Posterior cingulate gyrus (tissue), 11 donors: ENCODE data around the gene GLS2.
"Not testable (repeated sequence)": the region's sequence is repeated elsewhere in the genome, so short reads cannot be mapped to it uniquely, and the experiment has no call there.

Experiments
- DNase-seq, 10 donors: peaks; one replicate each; pipeline versions ENCODE4 v3.0.0 to v3.0.0-alpha.2; 2020 to 2021; ENCODE audit warnings: mixed read lengths in 3 of 10
- intact Hi-C: fragments of 100-400 bp; cut with DNase I; formaldehyde crosslinking; loops from one replicate; pipeline ENCODE4 v1.15.1; 2023

GLS2 gene

DNA sequence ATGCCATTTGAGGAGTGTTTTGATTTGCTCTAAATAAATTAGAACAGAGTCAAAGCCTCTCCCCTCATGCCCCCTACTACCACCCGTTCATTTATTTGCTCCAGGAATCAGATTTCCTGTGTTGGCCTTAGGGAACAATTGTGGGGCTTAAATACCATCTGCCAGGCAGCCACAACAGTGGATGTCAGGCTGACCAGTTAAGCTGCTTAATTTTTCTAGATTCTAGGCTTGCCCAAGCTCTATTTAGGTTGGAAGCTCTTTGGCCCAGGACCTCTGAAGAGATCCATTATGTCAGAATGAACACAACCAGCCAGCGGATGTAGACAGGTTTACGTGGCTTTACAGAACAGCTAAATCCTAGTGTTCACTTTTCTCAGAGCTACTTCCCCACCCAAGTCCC is 37.7 kb downstream of the GLS2 start:
- DNase-seq = no peak
- intact Hi-C loops = no loop called here

DNA sequence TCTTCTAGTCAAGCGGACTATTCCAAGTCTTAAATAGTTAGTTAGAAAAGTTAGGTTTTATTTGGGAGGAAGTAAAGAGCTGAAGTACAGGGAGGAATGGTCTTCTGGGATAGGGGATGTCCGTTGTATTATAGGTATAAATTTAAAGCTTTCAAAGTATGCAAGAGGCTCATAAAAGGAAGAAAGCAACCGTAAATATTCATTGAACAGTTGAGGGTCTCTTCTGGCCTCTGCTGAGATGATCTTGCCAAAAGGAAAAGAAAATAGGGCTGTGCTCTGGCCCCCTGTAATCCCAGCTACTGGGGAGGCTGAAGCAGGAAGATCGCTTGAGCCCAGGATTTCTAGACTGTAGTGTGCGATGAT is 38.4 kb downstream of the GLS2 start:
- intact Hi-C loops = loop anchor here (2.0 kb wide), 1 partner anchor 89 kb away; the partner anchor contains the start of gene STAT2

DNA sequence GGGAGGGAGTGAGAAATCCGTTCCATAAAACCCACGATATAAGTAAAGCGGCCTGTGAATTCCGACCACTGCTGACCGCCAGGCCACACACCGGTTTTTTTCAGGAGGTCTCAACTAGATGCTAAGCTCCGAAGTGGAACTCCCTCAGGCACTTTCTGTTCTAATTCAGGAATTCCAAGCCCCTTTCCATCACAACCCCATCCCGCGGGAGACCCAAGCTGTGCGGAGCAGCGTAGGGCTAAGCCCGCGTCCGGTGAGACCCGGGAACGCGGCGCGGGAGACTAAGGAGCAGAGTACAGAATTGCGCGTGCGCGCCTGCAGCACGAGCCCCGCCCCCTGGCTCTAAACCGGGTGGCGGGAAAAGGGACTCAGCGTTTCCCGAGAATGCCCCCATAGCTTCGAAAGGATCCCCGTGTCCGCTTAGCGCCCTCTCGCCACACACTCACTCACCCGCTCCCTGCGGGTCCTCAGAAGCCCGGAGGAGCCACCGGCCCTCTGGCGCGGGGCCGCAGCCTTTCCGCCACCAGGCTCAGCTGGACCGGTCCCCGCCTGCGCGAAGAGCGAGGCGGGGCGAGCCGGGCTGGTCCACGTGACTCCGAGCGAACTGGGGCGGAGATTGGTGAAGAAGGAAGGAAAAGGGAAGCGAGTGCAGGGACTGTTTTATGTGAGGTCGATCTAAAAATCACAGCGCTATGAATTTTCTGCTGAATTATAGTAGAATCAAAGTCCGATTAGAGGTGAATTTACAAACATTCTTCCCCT is 38.9 kb downstream of the GLS2 start, which contains the start of gene TIMELESS:
Gene TIMELESS (minus strand): TSS at position 567 of the 762 bp plus-strand sequence. CDS start 15,256 bp downstream, outside the sequence.
- DNase-seq = peak; percentile 83 to 99 (median 88)
- intact Hi-C loops = loop anchor here (2.0 kb wide), 1 partner anchor 88 kb away; the partner anchor contains the start of gene STAT2

More for the DNA sequence above, 38.4 kb downstream of the GLS2 start:
- DNase-seq = no peak

- intact Hi-C loops, DNase-seq: not testable (repeated sequence)
Observed at GRCh38 chr12:56443208-56443607, 44.8 kb downstream of the GLS2 start.

- DNase-seq = peak in 1 of 10 donors; percentile 19
- intact Hi-C loops = no loop called here
Observed at GRCh38 chr12:56437430-56438176, 50.4 kb downstream of the GLS2 start.

DNA sequence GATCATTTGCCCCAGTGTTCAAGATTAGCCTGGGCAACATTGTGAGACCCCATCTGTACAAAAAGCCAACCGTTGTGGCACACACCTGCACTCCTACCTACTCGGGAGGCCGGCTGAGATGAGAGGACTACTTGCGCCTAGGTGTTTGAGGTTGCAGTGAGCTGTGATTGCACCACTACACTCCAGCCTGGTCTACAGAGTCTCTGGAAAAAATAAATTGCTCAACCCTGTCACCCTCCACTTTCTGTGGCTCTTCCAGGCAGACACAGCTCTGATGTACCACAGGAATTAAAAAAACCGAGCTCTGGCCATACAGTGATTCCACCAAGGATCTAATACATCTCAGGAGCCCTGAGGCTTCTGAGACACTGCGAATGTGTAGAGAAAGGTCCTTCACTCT is 53.1 kb downstream of the GLS2 start:
- DNase-seq = no peak
- intact Hi-C loops = no loop called here

- intact Hi-C loops = no loop called here
Observed at GRCh38 chr12:56431850-56432249, 56.1 kb downstream of the GLS2 start.

GRCh38 chr12:56431288-56431687 is 56.7 kb downstream of the GLS2 start:
- DNase-seq = no peak
- intact Hi-C loops = no loop called here

More at GRCh38 chr12:56431850-56432249, 56.1 kb downstream of the GLS2 start:
- no peak for DNase-seq

DNA sequence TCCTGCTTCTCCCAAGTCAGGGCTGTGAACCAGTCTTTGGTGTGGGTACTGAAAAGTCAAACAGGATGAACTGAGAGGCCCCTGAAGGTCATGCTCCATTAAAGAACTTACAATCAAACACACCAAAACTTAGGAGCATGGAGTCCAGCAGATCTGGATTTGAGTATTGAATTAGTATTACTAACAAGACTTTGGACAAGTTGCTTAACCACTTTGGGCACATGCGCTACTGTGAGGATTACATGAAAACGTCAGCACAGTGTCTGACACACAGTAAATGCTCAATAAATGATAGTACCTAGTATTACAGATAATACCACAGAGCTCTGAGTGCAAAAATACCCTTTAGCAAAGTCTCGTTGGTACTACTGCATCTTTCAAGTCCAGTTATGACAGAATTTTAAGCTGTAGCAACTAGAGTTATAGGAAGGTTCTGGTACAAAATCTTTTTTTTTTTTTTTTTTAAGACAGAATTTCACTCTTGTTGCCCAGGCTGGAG is 62.0 kb downstream of the GLS2 start:
- intact Hi-C loops = no loop called here
- peak in 1 of 10 donors; percentile 2 for DNase-seq

GRCh38 chr12:56425193-56425592 is 62.8 kb downstream of the GLS2 start:
- intact Hi-C loops = no loop called here
- DNase-seq = no peak
